Stimulated activated naive CD4-positive, alpha-beta T cell (primary cell): Measurements from ENCODE around the gene GADD45G.

Experiments used
- DNase-seq, 6 experiments: peaks; one replicate each; lab custom pipeline; 2025; lab: John Stamatoyannopoulos, UW

GADD45G gene

DNA sequence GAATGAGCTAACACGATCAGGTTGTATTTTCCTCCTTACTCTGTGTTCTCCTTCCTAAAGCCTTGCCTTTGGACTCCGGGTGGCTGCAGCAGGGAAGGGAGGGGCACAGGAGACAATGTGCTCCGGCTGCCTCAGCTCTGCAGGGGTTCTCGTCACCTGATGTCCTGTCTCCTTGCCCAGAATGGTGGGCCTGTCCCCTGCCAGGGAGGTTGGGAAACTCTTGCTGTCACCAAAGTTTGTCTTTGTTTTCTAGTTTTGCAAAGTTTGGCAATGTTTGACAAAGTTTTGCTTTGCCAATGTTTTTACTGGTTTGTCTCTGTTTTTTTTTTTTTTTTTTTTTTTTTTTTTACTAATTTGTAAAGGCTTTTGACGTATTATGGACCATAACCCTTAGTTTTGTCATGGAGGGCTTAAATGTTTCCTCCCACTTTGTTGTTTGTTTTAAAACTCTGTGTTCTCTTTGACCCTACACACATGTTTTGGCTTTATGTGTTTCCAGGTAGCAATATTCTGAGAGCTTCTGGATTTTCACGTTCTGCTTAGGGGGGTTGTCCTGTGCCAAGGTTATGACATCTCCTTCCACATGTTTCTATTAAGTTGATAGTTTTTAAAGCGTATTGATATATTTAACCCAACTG, 49.3 kb downstream of the GADD45G start:
- no peak for DNase-seq

DNA sequence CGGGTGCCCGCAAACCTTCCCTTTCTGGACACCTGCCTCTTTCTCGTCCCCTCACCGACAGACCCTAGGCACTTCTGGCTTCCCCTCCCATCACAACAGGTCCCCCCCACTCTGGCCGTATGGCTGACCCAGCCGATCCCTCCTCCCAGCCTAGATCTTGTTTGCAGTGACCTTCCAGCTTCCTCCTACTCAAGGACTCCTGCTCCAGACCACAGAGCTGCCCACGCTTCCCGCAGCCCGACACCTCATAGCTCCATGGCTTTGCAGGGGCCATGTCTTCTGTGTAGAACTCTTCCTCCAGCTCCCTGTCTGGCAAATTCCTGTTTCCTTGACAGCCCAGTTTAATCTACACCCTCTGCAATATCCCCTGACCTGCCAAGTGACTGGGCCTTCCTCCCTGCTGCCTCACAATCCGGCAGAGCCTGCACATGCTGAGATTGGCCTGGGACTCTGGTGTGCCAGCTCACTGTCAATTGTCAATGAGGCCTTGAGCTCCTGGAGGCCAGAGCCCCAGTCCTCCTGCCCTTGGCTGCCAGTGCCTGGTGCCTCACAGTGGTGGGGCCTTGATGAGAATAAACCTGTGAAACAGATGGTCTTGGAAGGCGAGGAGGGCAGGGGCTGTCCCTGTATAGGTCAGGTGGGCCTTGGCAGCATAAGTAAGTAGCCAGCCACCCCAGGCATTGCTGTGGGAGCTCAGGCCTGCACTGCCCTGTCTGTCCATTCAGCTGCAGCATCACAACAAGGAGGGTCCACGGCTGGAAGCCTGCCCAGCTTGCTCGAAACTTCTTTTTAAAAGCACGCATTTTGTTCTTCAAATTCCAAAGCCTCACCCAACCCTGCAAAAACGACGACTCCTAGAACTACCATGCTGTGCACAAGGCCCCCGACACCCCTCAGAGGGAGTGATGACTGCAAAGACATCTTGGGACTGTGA, 50.5 kb downstream of the GADD45G start:
- no peak for DNase-seq
